ENCODE measurements around the gene CLN6.
"Not testable (repeated sequence)": the region's sequence is repeated elsewhere in the genome, so short reads cannot be mapped to it uniquely, and the experiment has no call there.

The CLN6 gene

GRCh38 chr15:68183616-68184315, 45.8 kb downstream of the CLN6 start:
- Mint-ChIP-seq H3K36me3 (peaks cover 17% of the 10 kb centered on the region), H3K4me1 (ENCODE audit: low read depth) (peaks cover 2% of the 10 kb centered on the region)

GRCh38 chr15:68177742-68178141, 51.8 kb downstream of the CLN6 start:
- H3K4me3 Mint-ChIP-seq, result no peak overlapping the region
- no peaks in the 10 kb centered on the region for H3K27me3 Mint-ChIP-seq
- H3K4me1 Mint-ChIP-seq (ENCODE audit: low read depth), result peaks cover 9% of the 10 kb centered on the region
- H3K9me3 Mint-ChIP-seq (ENCODE audit: low read depth), result no peaks in the 10 kb centered on the region
- peaks cover 3% of the 10 kb centered on the region for H3K36me3 Mint-ChIP-seq
- H3K27ac Mint-ChIP-seq, result peak overlapping the region; percentile 47

More at GRCh38 chr15:68183616-68184315, 45.8 kb downstream of the CLN6 start:
- Mint-ChIP-seq H3K4me3 (no peak overlapping the region), H3K27ac (peak overlapping the region; percentile 34), H3K27me3 (no peaks in the 10 kb centered on the region), H3K9me3 (ENCODE audit: low read depth) (no peaks in the 10 kb centered on the region)

GRCh38 chr15:68176601-68177000, 52.9 kb downstream of the CLN6 start:
- no peaks in the 10 kb centered on the region for H3K9me3 Mint-ChIP-seq (ENCODE audit: low read depth)
- H3K27ac Mint-ChIP-seq, result peak overlapping the region; percentile 47
- H3K27me3 Mint-ChIP-seq, result no peaks in the 10 kb centered on the region
- peaks cover 3% of the 10 kb centered on the region for H3K36me3 Mint-ChIP-seq
- H3K4me1 Mint-ChIP-seq (ENCODE audit: low read depth), result peaks cover 9% of the 10 kb centered on the region
- H3K4me3 Mint-ChIP-seq, result no peak overlapping the region

- Mint-ChIP-seq H3K27me3 (no peaks in the 10 kb centered on the region), H3K9me3 (ENCODE audit: low read depth) (no peaks in the 10 kb centered on the region), H3K27ac (no peak overlapping the region), H3K4me1 (ENCODE audit: low read depth) (peaks cover 9% of the 10 kb centered on the region), H3K36me3 (peaks cover 5% of the 10 kb centered on the region), H3K4me3 (no peak overlapping the region)
Observed at GRCh38 chr15:68175526-68175925, 54.0 kb downstream of the CLN6 start.

GRCh38 chr15:68173119-68173518, 56.4 kb downstream of the CLN6 start:
- Mint-ChIP-seq H3K9me3 (ENCODE audit: low read depth) (no peaks in the 10 kb centered on the region), H3K27me3 (no peaks in the 10 kb centered on the region), H3K4me3 (no peak overlapping the region), H3K36me3 (peaks cover 5% of the 10 kb centered on the region), H3K27ac (no peak overlapping the region), H3K4me1 (ENCODE audit: low read depth) (peaks cover 9% of the 10 kb centered on the region)

GRCh38 chr15:68172037-68172436, 57.5 kb downstream of the CLN6 start:
- not testable (repeated sequence) for H3K27me3 Mint-ChIP-seq; H3K36me3 Mint-ChIP-seq; H3K4me3 Mint-ChIP-seq; H3K4me1 Mint-ChIP-seq (ENCODE audit: low read depth); H3K27ac Mint-ChIP-seq; H3K9me3 Mint-ChIP-seq (ENCODE audit: low read depth)

- H3K9me3 Mint-ChIP-seq (ENCODE audit: low read depth), result no peaks in the 10 kb centered on the region
- no peak overlapping the region for H3K27ac Mint-ChIP-seq
- H3K4me3 Mint-ChIP-seq, result no peak overlapping the region
- H3K36me3 Mint-ChIP-seq, result peaks cover 11% of the 10 kb centered on the region
- no peaks in the 10 kb centered on the region for H3K27me3 Mint-ChIP-seq
- H3K4me1 Mint-ChIP-seq (ENCODE audit: low read depth), result peaks cover 7% of the 10 kb centered on the region
Observed at GRCh38 chr15:68166847-68167246, 62.7 kb downstream of the CLN6 start.

- Mint-ChIP-seq H3K27ac (peak overlapping the region; percentile 58), H3K27me3 (no peaks in the 10 kb centered on the region), H3K4me1 (ENCODE audit: low read depth) (peaks cover 7% of the 10 kb centered on the region), H3K4me3 (no peak overlapping the region), H3K9me3 (ENCODE audit: low read depth) (no peaks in the 10 kb centered on the region), H3K36me3 (peaks cover 20% of the 10 kb centered on the region)
Observed at GRCh38 chr15:68163191-68163590, 66.3 kb downstream of the CLN6 start.

GRCh38 chr15:68158046-68158628, 71.4 kb downstream of the CLN6 start:
- Mint-ChIP-seq H3K27me3 (no peaks in the 10 kb centered on the region), H3K9me3 (ENCODE audit: low read depth) (no peaks in the 10 kb centered on the region), H3K36me3 (peaks cover 18% of the 10 kb centered on the region), H3K4me1 (ENCODE audit: low read depth) (peaks cover 6% of the 10 kb centered on the region), H3K4me3 (no peak overlapping the region), H3K27ac (no peak overlapping the region)

GRCh38 chr15:68157074-68157473, 72.5 kb downstream of the CLN6 start:
- Mint-ChIP-seq H3K4me3 (no peak overlapping the region), H3K4me1 (ENCODE audit: low read depth) (peaks cover 1% of the 10 kb centered on the region), H3K27ac (no peak overlapping the region), H3K27me3 (no peaks in the 10 kb centered on the region), H3K36me3 (peaks cover 19% of the 10 kb centered on the region), H3K9me3 (ENCODE audit: low read depth) (no peaks in the 10 kb centered on the region)
